Lower lobe of right lung (tissue), 2 donors: ENCODE results near the gene TTC1. TPM values are rescaled to one million over a fixed set of nuclear protein-coding genes. Genes with fewer than 3 reads are reported as not detected.
"Not testable (repeated sequence)": the region's sequence is repeated elsewhere in the genome, so short reads cannot be mapped to it uniquely, and the experiment has no call there.

Experiments used
- ATAC-seq, 2 donors: fragments of 200-7000 bp; cut with Tn5 transposase; one replicate each; pipeline ENCODE4 v1.9.1; 2020 to 2022; ENCODE audit warnings: mild to moderate bottlenecking in 2 of 2, moderate library complexity in 2 of 2
- DNase-seq: peaks from one replicate; pipeline ENCODE4 v3.0.0-alpha.2; 2020
- H3K27ac ChIP-seq: fragments of 200-600 bp; one replicate; pipeline ENCODE4 v1.8.0; 2022
- H3K27me3 ChIP-seq: fragments of 200-600 bp; one replicate; pipeline ENCODE4 v1.8.0; 2022; ENCODE audit warnings: low read depth
- H3K36me3 ChIP-seq: fragments of 200-600 bp; one replicate; pipeline ENCODE4 v1.8.0; 2022; ENCODE audit warnings: mild to moderate bottlenecking
- H3K4me1 ChIP-seq: fragments of 200-600 bp; one replicate; pipeline ENCODE4 v1.8.0; 2022
- H3K4me3 ChIP-seq: fragments of 200-600 bp; one replicate; pipeline ENCODE4 v1.8.0; 2022; ENCODE audit warnings: mild to moderate bottlenecking
- H3K9me3 ChIP-seq: fragments of 200-600 bp; one replicate; pipeline ENCODE4 v1.8.0; 2022
- intact Hi-C: fragments of 100-400 bp; cut with DNase I; formaldehyde crosslinking; loops from one replicate; pipeline ENCODE4 v1.11.0; 2022
- total RNA-seq: library from RNA; stranded (reverse); fragmentation: NEBNext Ultra II Directional; extraction: Animal tissue kit (Norgen Biotek cat#: 25700); gene quantifications from one replicate; pipeline ENCODE4 v1.2.1, GENCODE V29; 2021
- TF ChIP-seq, protein P1 (sequence below): fragments of 200-600 bp; IDR thresholded peaks from one replicate; pipeline ENCODE4 v1.8.0; 2022; ENCODE audit warnings: antibody characterized with exemption, mild to moderate bottlenecking
- donor health status: DM: no; HTN: yes; CAD: no; lungs with severe emphysema.

The TTC1 gene
- total RNA-seq, 1 donor from 2014 or later, result 44.6 TPM

DNA sequence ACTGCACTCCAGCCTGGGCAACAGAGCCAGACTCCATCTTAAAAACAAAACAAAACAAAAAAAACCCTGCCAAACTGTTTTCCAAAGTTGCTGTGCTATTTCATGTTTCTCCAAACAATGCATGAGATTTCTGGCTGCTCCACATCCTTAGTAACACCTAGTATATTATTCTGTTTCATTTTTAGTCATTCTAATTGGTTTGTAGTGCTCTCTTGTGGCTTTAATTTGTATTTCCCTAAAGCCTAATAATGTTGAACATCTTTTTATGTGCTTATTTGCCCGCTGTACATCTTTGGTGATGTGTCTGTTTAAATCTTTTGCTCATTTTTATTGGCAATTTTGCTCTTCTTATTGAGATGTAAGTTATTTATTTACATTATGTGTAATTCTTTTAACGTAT, 18.4 kb upstream of the TTC1 start:
- no peak overlapping the region for H3K27ac ChIP-seq
- H3K36me3 ChIP-seq, result no peaks in the 10 kb centered on the region
- H3K4me3 ChIP-seq, result no peak overlapping the region
- DNase-seq (no peak), ATAC-seq (no peak)
- H3K27me3 ChIP-seq, result peaks cover 7% of the 10 kb centered on the region
- TF ChIP-seq, protein P1, sequence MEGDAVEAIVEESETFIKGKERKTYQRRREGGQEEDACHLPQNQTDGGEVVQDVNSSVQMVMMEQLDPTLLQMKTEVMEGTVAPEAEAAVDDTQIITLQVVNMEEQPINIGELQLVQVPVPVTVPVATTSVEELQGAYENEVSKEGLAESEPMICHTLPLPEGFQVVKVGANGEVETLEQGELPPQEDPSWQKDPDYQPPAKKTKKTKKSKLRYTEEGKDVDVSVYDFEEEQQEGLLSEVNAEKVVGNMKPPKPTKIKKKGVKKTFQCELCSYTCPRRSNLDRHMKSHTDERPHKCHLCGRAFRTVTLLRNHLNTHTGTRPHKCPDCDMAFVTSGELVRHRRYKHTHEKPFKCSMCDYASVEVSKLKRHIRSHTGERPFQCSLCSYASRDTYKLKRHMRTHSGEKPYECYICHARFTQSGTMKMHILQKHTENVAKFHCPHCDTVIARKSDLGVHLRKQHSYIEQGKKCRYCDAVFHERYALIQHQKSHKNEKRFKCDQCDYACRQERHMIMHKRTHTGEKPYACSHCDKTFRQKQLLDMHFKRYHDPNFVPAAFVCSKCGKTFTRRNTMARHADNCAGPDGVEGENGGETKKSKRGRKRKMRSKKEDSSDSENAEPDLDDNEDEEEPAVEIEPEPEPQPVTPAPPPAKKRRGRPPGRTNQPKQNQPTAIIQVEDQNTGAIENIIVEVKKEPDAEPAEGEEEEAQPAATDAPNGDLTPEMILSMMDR, result peak; percentile 20
- intact Hi-C loops, result no loop called here
- H3K9me3 ChIP-seq, result peaks cover 8% of the 10 kb centered on the region
- H3K4me1 ChIP-seq, result peaks cover 11% of the 10 kb centered on the region

DNA sequence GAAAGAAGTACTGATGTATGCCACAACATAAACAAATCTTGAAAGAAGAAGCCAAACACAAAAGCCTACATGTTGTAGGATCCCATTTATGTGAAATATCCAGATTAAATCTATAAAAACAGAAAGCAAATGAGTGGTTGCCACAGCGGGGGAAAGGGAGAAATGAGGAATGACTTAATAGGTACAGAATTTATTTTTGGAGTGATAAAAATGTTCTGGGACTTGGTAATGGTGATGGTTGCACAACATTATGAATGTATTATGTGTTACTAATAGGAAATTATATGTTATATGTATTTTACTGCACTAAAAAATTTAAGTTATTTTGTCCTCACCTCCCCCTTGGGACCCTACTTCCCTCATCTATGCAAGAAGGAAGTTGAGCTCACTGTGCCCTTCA, 16.4 kb upstream of the TTC1 start:
- ATAC-seq (no peak), DNase-seq (no peak)
- Histone ChIP-seq H3K4me1 (peaks cover 1% of the 10 kb centered on the region), H3K27me3 (no peaks in the 10 kb centered on the region), H3K9me3 (peaks cover 8% of the 10 kb centered on the region), H3K36me3 (no peaks in the 10 kb centered on the region), H3K27ac (no peak overlapping the region), H3K4me3 (no peak overlapping the region)
- intact Hi-C loops, result no loop called here
- TF ChIP-seq, protein P1, result no peak

GRCh38 chr5:159993194-159993593, 15.7 kb upstream of the TTC1 start:
- Histone ChIP-seq H3K36me3 (no peaks in the 10 kb centered on the region), H3K27ac (no peak overlapping the region), H3K9me3 (peaks cover 8% of the 10 kb centered on the region), H3K4me1 (no peaks in the 10 kb centered on the region), H3K27me3 (no peaks in the 10 kb centered on the region), H3K4me3 (no peak overlapping the region)
- ATAC-seq (no peak), DNase-seq (no peak)
- intact Hi-C loops, result no loop called here
- TF ChIP-seq, protein P1, result no peak

DNA sequence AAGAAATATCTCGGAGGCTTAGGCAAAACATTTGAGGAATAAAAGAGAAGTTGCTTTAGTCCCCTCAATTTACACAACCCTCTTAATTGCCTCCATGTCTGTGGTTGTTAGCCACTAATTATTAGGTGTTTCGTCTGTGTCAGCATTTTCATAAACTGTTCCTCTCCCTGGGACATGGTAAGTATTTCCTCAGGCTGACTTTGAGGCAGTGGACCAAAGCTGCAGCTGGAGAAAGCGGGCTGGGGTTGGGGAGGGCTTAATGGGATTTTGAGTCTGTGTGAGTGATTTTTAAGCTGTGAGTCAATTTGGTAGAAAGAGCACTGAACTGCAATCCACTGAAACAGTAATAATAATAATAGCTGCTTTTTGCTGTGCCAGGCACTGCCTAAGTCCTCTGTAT, 13.0 kb upstream of the TTC1 start:
- Histone ChIP-seq H3K27me3 (no peaks in the 10 kb centered on the region), H3K4me1 (no peaks in the 10 kb centered on the region), H3K9me3 (peaks cover 8% of the 10 kb centered on the region), H3K36me3 (no peaks in the 10 kb centered on the region), H3K27ac (no peak overlapping the region), H3K4me3 (no peak overlapping the region)
- ATAC-seq, result no peak
- TF ChIP-seq, protein P1, result no peak
- intact Hi-C loops, result no loop called here
- no peak for DNase-seq

GRCh38 chr5:160001457-160001856, 7.5 kb upstream of the TTC1 start:
- intact Hi-C loops, result no loop called here
- H3K4me3 ChIP-seq, result no peak overlapping the region
- no peaks in the 10 kb centered on the region for H3K36me3 ChIP-seq
- ATAC-seq (no peak), DNase-seq (no peak)
- H3K9me3 ChIP-seq, result no peaks in the 10 kb centered on the region
- H3K4me1 ChIP-seq, result no peaks in the 10 kb centered on the region
- TF ChIP-seq, protein P1, result no peak
- H3K27me3 ChIP-seq, result no peaks in the 10 kb centered on the region
- H3K27ac ChIP-seq, result no peak overlapping the region

- H3K9me3 ChIP-seq, result no peaks in the 10 kb centered on the region
- intact Hi-C loops, result no loop called here
- no peak overlapping the region for H3K4me3 ChIP-seq
- DNase-seq, result no peak
- TF ChIP-seq, protein P1, result no peak
- H3K27me3 ChIP-seq, result no peaks in the 10 kb centered on the region
- H3K4me1 ChIP-seq, result peaks cover 25% of the 10 kb centered on the region
- H3K27ac ChIP-seq, result no peak overlapping the region
- peaks cover 20% of the 10 kb centered on the region for H3K36me3 ChIP-seq
- no peak for ATAC-seq
These were observed 1.4 kb upstream of the TTC1 start for GRCh38 chr5:160007514-160007913.

GRCh38 chr5:160008529-160008876, 436 bp upstream of the TTC1 start:
- DNase-seq, H3K27me3 ChIP-seq, ATAC-seq, H3K9me3 ChIP-seq, intact Hi-C loops: not testable (repeated sequence)
- Histone ChIP-seq H3K27ac (peak overlapping the region; percentile 93), H3K4me1 (peaks cover 25% of the 10 kb centered on the region), H3K4me3 (peak overlapping the region; percentile 93), H3K36me3 (peaks cover 28% of the 10 kb centered on the region)
